Stimulated activated CD4-positive, alpha-beta T cell treated with anti-CD3 and anti-CD28 coated beads, TNF-alpha, amount 100 ng/mL, for 48 hours (primary cell): ENCODE results near the gene GLCCI1.

ENCODE experiments used
- DNase-seq, 3 donors: peaks; one replicate each; pipeline ENCODE4 v3.0.0-alpha.2; 2020; ENCODE audit warnings: low read depth in 3 of 3

The GLCCI1 gene

DNA sequence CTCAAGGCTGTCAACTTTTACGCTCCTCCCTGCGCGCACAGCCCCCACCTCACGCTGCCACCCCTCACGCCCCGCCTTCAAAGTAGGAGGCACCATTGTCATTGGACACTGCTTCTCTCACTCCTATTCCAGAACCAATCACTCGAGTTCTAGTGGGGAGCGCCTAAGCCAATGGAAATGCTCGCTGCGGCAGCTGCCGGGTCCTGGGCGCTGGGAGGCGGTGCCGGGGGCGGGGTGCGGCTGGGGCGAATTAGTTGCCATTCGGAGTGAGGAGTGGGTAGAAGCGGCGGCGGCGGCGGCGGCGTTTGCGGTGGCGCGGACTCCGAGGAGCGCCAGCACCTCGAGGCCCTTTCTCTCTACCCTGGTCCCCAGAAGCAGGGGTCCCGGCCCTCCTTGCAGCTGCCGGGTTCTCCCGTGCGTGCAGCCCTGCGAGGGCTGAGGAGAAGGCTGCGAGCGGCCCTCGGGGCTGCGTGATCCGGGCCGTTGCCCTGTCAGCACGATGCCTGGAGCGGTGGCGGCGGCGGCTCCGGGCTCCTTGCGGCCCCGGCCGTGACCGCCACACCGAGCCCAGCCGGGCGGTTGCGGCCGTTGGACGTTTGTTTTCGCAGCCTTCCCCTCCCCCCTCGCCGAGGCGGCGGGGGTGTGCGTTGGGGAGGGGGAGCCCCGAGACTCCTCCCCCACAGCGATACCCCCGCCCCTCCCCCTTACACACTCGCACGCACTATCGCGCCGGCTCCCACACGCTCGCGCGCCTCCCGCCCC, at the start of gene GLCCI1:
TSS of gene GLCCI1 (plus strand) at position 253 of the 762 bp plus-strand sequence. CDS start 555 bp downstream, outside the sequence.
- peak; percentile 92 to 95 (median 92) for DNase-seq

DNA sequence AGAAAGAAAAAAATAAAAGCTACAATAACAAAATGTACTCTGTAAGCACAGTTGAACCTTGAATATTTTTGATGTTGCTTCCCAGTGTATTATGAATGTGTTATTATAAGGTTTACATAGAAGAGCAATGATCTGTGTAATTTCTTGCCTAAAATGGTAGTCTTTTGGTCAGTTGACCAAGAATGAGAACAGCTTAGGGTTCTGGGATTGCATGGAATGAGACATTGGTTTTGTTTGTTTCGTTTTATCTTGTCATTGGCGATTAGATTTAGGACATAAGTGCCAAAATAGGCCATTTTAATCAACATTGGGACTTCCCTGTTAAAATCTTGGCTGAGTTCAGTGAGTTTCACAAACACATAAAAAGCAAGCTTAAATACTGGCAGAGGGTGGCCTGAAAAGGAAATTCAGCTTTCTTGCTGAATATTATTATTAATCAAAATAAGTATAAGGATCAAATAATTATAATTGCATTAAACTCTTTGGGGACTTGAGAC, 49.1 kb upstream of the GLCCI1 start:
- DNase-seq, result no peak

DNA sequence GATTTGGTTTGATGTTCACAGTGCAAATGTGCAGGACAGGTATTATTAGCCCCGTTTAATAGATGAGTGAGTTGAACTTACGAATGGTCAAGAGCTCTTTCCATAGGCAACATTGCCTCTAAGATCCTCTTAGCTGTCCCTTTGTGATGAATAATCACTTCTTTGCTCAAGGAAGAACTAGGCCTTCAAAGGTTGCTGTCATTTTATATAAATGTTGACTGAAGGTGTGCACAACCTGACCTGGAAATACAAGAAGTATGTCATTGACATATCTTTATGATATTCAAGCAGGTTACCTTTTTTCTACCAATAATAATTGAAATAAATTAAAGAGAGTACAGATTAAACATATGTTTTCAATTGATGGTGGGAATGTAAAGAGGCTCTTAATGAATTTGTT, 48.5 kb upstream of the GLCCI1 start:
- no peak for DNase-seq

DNA sequence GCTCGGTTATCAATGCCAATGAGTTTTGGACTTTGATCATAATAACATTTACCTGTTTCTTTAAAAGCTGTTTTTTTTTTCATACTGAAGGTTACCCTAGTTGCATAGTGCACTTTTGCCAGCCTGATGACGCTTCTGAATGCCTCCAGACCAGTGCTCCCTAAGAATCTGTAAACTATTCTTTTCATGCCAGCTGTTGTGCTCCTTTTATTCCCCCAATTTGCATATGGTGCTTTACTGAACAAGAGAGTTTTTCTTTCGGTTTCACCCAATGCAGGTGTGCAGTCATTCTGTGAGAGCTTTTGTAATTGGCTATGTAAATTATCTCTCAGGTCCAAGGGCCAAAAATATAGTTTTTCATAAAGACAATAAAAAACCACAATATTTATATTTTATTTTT, 48.1 kb upstream of the GLCCI1 start:
- DNase-seq, result no peak

DNA sequence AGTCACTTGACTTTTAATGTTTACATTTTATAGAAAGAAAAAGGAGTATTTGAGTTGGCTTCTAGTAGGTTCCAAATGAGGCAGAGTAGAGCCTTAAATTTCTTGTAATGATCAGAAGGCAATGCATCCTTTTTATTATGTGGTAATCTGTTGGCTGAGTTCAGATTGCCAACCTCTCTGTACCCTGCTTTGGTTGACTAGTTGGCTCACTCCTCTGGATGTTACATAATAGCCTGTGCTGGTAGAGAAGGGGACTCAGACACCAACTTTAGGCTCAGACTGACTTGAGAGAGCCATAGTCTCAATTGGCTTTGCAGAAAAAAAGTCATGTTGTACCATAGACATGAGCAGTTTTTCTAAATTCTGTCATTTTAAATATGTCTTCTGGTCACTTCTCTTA, 46.8 kb upstream of the GLCCI1 start:
- DNase-seq, result no peak

DNA sequence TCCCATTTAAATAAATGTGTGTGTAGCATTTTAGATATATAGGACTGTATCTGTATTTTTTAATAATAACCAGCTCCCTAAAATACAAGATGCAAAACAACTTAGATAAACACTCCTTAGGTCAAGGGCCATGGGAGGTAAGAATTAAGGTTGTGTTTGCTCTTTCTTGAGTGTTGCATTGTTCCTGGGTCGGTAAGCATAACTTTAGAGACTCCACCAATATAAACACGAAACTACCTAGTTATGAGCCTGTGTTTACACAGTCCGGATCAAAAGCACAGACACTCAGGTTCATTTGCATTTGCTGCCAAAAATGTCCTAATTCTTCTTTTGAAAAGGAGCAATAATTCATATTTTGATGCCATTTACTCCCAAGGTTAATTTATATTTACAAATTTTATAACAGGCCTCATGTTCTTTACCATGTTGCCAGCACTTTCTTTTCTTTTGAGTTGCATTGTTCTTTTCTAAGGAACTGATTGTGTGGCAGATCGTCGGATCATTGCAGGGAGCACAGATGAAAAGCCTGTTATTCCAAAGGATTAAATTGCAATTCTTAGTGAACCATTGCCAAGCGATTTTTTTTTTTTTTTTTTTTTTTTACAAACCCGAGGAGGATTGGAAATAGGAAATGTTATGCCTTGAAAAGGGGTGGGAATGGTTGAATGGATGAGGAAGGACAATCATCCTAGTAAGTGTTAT, 45.8 kb upstream of the GLCCI1 start:
- DNase-seq, result no peak

DNA sequence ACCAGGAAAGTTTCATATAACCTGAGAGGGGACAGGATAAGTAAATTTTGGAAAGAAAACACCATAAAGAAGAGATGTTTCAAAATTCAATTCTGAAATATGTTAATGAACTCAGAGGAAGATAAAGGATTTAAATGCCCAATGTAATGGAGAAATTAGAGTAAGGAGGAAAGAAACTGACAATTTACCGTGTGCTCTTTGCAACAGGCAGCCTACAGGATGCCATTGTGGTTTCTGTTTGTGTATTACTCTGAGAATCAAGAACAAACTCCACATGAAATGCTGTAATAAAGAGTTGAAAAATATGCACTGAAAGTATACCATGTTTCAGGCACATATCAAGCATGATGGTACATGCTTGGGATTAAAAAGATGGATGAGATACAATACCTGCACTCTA, 44.8 kb upstream of the GLCCI1 start:
- no peak for DNase-seq

DNA sequence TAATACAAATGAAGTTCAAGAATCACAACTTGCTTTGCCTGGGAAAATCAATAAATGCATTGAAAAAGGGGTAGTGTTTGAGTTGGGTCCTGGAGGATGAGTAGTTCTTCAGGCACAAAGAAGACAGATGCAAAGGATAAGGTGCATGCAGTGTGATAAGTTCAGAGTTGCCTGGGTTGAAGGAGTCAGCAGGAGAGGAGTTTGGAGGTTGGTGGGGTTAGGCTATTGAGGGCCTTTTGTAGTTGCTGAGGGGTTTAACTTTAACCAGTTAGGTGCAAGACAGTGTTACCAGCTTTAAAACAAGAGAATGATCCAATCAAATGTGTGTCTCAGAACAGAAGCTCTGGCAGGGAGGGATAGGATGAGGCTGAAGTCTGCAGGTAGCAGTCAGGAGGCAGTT, 44.3 kb upstream of the GLCCI1 start:
- no peak for DNase-seq

DNA sequence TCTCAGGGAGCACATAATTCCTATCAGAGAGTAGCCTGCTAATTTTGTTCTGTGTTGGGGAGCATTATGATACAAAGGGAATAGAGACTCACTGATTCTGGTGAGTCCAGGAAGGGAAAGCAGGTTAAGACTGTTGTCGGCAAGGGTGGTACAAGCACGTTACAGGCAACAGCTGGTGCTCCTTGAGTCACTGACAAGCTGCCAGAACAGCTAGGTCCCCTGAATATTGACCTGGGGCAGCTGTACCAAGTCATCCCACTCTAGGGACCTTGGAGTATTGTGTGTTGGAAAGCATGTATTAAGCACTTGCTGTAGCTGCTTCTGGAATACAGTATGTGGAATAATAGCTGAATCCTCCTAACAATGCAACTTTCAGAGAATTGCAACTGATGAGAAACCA, 37.0 kb upstream of the GLCCI1 start:
- DNase-seq, result no peak

DNA sequence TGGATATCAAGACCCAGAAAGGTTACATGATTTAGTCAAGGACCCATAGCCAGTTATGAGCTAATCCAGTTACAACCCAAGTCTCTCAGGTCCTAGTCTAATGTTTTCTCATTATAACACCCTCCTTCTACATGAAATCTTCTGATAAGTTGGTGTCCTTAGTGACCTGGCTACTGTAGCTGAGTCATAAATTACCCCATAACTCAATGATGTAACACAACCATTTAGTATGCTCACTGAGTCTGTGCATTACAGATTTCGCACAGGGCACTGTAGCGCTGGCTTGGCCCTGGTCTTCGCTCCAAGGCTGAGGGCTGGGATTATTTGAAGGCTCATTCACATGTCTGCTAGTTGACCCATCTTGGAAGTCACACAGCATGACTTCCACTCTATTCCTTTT, 36.0 kb upstream of the GLCCI1 start:
- DNase-seq, result no peak

DNA sequence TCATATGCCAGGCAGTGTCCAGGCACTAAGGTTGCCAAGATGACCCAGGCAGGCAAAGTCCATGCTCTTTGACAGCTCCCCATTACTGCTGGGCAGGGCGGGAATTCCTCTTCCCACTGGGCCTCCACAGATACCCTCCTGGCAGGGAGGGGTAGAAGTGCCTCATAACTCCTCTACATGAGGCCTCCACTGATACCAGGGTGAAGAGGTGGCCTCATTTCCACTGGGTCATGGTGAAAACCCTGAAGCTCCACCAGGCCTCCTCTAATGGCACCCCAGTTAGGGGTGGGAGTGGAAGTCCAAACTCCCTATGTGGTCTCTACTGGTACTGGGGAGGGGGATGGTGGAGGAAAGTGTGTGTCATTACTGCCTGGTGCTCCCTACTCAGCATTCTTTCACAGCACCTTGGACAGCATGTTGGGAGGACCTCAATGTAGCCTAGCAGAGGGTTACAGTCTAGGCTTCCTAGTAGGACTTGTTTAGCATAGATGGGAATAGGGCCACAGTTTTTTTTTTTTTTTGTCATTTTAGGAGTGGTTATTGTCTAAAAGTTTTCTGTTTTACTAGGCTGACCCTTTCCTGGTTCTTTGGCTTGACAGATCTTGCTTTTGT, 34.6 kb upstream of the GLCCI1 start:
- no peak for DNase-seq

DNA sequence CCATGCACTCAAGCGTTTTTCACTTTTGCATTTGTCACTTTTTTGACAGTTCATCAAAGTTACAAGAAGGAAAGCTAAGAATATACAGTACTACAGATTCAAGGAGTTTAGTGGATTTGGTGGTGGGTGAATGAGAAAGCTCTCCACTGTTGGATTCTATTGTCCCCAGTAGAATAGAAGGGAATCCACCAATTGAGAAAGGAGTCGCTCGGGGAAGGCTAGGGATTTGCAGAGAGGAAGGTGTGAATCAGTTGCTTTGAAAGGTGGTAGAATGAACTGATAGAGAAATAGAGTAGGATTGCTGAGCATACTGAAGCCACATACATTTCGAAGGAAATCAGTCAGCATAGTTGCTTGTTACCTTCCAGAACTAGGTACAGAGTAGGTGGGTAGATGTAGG, 33.7 kb upstream of the GLCCI1 start:
- no peak for DNase-seq

DNA sequence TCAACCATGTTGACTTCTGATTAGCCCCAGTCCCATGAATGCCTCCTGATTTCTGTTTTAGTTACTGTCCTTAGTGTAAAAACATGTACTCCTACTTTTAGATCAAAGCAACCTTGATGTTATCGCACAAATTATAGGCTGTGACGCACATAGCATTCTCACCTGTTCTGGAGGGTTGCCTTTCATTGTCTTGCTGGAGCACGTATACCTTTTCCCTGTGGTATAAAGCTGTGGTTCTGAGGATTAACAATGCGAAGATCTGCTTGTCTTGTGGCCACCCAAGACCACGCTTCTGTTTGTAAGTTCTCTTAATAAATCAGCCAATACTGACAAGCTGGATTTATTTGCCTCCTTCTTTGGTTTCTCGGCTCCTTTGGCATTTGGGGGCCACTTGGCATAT, 30.1 kb upstream of the GLCCI1 start:
- no peak for DNase-seq

DNA sequence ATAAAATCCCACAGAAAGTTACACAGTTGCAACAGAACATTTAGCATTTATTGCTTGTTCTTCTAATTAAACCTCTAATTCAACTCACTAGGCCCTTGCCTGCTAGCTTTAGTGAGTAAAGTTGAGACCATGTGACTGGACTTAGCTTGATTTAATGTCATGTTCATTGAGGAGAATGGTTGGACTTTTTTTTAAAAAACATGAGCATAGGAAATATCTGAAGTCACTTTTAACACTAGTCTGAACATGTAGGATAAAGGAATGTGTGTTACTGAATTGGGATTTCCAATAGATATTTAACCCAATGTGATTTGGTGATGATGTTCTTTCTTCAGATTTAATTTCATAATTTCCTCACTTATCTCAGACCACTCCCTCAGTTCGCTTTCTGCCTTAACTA, 24.6 kb upstream of the GLCCI1 start:
- DNase-seq, result no peak

DNA sequence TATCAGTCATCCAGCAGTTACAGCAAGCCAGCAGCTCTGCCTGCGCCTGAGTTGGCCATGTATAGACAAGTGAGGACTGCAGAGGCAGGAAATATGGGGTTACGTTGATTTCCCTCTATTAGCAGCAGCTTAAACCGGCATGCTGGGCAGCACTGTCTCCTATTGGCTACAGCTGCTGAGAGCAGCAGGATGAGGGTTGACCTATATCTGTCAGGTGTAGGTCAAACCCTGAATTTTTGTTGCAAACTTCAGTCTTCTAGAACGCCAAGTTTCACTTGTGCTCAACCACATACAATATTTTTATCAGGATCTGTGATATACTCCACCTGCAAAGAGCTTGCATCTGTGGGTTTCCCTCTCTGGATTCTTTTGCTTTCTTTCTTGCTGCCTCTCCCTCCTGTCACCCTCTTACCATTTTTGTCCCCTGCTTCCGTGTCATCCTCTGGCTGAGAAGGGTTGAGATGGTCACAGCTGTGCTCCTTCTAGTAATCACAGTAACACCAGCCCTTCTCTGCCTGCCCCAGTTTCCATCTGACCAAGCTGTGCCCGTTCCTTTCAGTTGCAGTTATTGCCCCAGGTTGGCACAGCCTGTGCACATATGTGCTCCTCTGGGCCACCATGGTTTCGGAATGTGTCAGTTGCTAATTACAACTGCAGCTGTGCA, 23.8 kb upstream of the GLCCI1 start:
- peak in 2 of 3 donors; percentile 30 to 45 for DNase-seq

DNA sequence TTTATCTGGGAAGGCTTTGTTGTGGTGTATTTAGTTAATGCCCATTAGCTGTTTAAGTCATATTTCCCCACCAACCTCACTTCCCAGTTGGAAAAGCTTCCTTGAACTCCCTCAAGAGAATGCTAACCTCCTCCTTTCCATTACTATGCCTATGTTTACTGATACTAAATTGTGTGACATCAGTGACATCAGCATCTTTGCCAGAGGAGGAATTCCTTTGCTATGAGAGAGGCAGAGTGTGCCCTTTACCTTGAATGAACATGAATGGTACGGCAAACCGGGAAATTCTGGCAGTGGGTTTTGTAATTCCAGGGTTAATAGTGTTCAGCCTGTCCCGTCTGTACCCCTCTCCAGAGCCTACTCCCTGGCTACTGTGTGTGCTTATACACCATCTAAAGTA, 22.1 kb upstream of the GLCCI1 start:
- DNase-seq, result no peak

DNA sequence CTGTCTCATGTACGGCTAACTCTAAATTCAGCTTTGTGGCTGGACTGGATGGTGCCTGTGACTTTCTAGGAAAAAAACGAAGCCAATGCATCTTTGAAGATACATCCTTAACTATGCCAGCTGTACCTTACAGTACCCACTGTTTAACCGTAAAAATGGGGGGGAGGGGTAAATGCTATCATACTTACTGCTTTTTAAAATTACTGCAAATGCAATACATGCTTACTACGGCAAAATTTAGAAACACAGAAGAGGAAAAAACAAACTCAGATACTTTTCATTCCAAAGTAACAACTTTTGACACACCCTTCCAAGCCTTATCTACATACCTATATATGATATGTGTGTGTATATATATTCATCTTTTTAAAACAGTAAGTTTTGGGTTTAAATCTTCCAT, 20.4 kb upstream of the GLCCI1 start:
- no peak for DNase-seq

DNA sequence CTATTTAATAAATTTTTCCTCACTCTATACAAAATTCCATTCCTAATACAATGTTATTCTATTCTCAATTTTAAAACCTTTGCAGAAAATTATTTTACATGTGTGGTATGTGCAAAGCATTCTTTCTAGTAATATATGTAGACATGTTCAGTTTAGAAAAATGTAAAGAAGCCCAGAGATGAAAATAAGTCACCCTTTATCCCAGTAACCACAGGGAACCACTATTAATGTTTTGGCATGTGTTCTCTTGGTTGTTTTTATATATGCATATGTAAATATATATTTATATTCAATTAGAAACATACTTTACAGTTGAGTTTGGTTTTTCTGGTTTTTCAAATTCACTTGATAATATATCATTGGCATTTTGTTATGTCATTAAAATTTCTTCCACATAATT, 14.8 kb upstream of the GLCCI1 start:
- no peak for DNase-seq

DNA sequence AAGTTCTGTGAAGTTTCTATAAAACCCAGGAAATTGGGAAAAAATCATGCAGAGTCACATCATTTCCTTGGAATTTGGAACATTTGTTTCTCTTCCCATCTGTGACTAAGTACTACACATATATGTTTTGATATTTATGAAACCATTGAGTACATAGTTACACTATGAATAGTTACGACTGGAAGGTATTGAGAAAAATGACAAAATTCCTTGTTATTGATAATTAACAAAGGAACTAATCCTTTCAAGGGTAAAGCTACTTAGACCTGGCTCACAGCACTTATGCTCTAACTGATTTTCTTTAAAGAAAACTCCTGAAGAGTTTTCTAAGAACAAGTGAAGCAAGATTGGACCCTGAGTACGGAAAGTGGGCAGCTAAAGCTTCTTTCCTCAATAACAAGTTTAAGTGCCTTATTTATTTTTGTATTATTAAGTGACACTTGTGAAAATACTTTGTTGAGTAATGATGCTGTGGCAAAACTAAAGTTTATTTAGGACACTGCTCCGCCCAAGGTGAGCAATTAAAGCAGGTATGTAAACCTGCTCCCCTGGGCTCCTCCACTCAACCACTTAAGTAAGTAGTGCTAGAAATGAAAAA, 12.0 kb upstream of the GLCCI1 start:
- no peak for DNase-seq

DNA sequence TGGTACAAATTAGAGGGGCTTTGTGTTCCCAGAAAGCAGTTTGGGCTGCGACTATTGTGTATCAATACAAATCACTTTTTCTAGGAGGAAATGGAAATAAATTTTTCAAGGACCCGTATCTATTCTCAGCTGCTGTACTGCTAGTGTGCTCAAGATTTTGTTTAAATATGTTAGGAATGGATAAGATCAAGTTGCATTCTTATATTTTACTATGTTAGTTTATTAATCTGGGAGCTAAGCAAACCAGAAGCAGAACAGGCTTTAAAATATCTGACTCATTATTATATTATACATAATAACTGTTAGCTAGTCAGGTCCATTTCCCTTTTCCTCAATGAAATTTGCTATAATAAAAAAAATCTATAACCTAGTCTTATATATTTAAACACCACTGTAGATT, 11.1 kb upstream of the GLCCI1 start:
- DNase-seq, result no peak

DNA sequence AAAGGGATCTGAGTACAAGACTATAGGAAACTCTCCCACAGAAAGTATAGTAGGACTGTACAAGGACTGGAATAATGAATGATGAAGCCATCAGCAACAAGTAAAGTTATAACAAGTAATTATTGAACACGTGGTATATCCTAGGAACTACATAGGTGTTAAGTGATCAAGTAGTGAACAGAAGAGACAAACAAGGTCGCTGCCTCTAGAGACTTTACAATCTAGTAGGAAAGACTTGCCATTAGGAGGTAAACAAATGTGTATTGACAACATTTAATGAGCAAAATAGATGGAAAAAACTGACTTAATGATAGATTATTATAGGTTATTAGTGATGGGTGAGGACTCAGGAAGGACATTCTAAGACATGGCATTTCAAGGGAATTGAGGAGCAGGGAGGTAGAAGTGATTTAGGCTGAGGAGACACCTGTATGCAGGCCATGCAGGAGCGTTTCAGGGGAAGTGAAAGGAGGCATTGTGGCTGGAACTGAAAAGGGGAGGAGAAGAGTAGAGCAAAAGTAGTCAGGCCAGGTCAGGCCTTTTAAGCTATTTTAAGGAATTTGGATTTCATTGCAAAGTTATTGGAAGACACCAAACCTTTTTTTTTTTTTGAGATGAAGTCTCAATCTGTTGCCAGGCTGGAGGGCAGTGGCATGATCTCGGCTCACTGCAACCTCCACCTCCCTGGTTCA, 8.5 kb upstream of the GLCCI1 start:
- no peak for DNase-seq
